ENCODE measurements around the gene SLC37A3. TPM values are rescaled to one million over a fixed set of nuclear protein-coding genes. Genes with fewer than 3 reads are reported as not detected.

Gene SLC37A3
- total RNA-seq, 1 donor from 2014 or later = 14.4 TPM

- no peak for ATAC-seq
These were observed 87.9 kb downstream of the SLC37A3 start for GRCh38 chr7:140310337-140311002.

DNA sequence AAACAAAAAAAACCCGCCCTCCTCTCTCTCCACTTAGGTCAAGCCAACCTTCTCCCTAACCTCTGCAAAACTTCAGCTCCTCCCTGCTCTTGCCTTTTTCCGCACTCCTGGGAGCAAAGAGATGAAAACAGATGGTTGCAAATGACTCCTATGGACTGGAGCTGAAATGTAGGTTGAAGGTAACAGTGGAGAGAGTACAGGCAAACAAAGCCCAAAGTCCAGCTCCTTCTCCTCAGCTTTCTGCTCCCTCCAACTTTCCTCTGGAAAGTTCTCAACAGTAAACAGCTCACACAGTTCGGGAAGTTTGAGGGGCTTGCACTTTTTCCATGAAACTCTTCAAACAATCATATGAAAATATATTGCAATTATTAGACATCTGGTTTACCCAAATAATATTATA lies 90.3 kb downstream of the SLC37A3 start:
- ATAC-seq = no peak

DNA sequence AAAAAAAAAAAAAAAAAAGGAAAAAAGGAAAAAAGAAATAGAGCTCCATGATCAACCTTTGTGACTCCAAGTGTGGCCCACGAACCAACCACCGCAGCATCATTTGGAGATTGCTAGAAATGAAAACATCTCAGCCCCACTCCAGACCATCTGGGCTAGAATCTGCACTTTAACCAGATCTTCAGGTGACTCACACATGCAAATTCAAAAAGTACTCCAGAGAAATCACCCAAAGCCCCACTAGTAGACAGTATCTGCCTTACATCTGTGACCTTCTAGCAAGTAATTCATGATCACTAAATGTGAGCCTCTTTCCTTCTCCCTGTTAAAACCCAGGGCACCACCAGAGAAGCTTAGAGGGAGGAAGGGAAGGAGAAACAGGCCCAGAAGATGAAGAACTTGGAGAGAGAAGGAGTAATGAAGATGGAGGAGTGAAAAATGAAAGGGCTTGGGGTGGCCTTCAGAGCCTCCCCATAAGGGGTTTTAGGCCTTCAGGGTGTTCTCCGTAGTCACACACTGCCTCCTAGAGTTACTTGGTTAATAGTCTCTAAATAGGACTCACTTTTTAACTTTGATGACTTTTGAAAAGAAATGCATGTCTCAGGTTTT lies 94.0 kb downstream of the SLC37A3 start:
- peak; percentile 68 for ATAC-seq

DNA sequence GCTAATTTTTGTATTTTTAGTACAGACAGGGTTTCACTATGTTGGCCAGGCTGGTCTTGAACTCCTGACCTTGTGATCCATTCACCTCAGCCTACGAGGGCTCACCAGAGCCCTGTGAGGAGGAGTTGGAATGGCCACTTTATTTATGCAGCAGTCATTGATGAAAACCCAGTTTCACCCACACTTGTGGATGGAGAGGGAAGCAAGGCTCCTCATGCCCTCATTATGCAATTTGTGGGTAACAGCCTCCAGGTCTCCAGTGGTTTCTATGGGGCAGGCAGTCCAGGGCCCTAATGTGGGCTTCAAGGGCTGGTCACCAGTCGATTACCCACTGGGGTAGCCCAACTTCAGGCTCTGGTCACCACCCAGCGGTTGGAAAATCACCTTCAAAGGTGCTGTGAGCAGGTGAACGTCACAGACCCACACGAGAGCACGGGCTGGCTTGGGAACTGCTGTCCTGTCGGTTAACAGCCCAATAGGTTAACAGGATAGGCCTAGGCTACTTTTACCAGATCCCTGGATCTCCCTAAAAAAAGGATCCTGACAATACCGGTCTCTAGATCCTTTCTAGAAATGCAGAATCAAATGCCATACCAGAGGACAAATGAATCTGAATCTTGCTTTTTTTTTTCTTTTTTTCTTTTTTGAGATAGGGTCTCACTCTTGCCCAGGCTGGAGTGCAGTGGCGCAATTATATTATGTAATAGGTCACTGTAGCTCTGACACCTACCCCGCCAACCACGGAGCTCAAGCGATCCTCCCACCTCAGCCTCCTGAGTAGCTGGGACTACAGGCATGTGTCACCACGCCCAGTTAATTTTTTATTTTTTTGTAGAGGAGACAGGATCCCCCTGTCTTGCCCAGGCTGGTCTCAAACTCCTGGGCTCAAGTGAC lies 97.8 kb downstream of the SLC37A3 start:
- no peak for ATAC-seq

GRCh38 chr7:140298213-140298612 lies 100.1 kb downstream of the SLC37A3 start:
- ATAC-seq = peak; percentile 49

DNA sequence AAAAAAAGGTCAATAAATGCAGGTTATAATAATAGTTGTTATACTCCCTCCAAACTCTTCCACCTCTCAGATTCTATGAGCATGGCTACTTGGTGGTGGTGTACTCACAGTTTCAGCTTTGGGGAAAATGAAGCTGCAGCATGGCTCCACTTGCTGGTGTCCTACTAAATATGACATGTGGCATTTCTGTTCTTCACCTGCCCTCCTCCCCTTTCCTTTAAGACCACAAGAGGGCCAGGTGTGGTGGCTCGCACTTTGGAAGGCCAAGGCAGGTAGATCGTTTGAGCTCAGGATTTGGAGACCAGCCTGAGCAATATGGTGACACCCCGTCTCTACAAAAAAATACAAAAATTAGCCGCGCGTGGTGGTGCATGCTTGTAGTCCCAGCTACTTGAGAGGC lies 101.1 kb downstream of the SLC37A3 start:
- no peak for ATAC-seq

GRCh38 chr7:140295224-140295738 lies 103.0 kb downstream of the SLC37A3 start:
- no peak for ATAC-seq

DNA sequence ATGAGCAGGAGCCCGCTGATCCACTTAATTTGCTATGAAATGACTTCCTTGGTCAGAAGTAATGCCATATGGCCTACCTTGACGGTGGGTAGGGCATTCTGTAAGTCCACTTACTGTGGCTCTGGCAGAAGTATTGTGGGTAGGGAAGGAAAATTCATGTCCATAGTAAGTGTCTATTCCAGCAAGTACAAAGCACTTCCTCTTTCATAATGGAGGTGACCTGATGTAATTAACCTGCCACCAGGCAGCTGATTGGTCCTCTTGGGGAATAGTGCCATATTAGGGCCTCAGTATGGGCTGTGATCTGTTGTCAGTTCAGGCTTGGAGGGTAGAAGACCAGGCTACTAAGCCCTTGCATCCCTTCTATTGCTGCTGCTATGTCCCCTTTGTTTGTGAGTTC lies 103.9 kb downstream of the SLC37A3 start:
- ATAC-seq = no peak

DNA sequence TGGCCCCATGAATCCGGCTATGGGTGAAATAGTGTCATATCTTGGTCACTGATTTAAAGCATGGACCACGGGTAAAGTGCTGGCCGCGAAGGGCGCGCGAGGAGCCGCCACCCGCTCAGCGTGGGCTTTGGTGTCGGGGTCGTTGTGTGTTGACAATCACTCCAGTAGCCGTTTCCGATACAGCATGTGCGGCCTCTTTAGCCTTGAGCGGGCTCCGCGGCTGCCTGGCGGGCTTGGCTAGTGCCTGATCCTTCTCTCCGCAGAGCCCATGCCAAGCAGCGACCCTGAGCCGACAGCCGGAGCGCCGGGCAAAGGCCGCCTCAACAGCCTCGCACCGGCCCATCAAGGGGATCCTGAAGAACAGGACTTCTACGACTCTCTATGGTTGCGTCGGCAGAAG lies 105.9 kb downstream of the SLC37A3 start:
- ATAC-seq = no peak

GRCh38 chr7:140289804-140290203 lies 108.5 kb downstream of the SLC37A3 start:
- no peak for ATAC-seq

DNA sequence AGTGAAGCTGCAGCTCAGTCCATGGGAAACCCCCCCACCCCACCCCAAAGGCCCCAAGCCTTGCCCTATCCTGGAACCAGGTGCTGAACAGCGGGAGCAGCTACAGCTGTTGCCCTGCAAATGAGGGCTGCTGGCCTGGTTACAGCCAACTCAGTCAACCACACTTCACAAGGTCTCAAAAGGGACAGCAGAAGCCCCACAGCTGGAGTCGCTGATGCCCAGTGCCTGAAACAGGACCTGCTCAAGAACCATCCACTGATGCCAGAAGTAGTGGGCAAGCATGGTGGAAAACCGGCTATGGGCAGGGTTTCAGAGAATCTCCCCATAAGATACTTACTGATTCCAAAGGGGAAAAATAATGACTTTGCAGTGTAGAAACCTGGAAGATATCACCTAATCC lies 110.3 kb downstream of the SLC37A3 start:
- no peak for ATAC-seq

GRCh38 chr7:140285938-140286337 lies 112.4 kb downstream of the SLC37A3 start:
- ATAC-seq = no peak

DNA sequence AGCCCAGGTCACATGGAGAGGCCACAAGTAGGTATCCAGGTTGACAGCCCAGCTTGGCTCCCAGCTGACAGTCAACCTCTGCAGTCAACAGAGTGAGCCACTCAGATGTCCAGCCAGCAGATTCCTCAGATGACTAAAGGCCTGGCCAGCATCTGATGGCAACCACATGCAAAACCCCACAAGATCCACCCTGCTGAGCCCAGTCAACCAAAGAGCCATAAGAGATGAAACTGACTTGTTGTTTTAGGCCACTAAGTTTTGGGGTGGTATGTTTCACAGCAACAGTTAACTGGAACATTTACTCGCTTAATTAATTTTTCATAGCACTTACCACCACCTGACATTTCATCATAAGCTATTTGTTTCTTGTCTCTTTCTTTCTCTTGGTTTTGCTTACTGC lies 114.3 kb downstream of the SLC37A3 start:
- ATAC-seq = no peak

Other genes starting within 250 kb of the SLC37A3 start
- 22.3 TPM for gene KDM7A, start 221.5 kb downstream of the SLC37A3 start, total RNA-seq
- 0.20 TPM for gene RAB19, start 5.5 kb upstream of the SLC37A3 start, total RNA-seq
- 65.5 TPM for gene MKRN1, start 81.0 kb upstream of the SLC37A3 start, total RNA-seq
- 1.0 TPM for gene DENND2A, start 242.3 kb upstream of the SLC37A3 start, total RNA-seq